ENCODE measurements around the gene CAP1.
A peak's percentile ranks its signal among the peaks of the same experiment; 100 is the strongest.
"Not testable (repeated sequence)": the region's sequence is repeated elsewhere in the genome, so short reads cannot be mapped to it uniquely, and the experiment has no call there.

Gene CAP1

GRCh38 chr1:40040511-40041465 lies at the start of gene CAP1:
TSS of gene CAP1 (plus strand) at chr1:40040729. CDS start at chr1:40059347, 18,618 bp downstream.
- Histone ChIP-seq H3K36me3 (ENCODE audit: insufficient read depth, low read length) (peaks cover 9% of the 10 kb centered on the region), H3K4me1 (ENCODE audit: insufficient read depth, low read length) (peaks cover 9% of the 10 kb centered on the region; the same call in 1 of the 2 replicates), H3K9me3 (ENCODE audit: control insufficient read depth, insufficient read depth, low read length) (no peaks in the 10 kb centered on the region), H3K9ac (ENCODE audit: low read depth, low read length) (peak within 1 kb of the TSS; percentile 89)

DNA sequence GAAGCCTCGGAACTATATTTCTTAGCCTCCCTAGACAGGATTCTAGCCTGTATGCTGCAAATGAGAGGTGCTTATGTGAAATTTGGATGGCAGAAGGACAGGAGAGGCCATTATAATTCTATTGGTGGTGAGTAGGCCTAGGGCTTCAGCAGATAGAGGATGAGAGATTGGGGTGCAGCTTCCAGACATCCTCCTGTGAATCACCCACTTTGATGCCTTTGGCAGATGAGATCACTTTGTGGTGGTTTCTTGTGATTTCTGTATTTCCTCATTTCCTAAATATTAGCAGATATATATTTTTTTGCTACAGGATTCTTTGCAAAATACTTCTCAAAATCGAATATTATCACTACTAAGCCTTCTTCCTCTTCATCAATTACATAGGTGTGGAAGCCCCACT lies 48.3 kb upstream of the CAP1 start:
- H3K9me3 ChIP-seq (ENCODE audit: control insufficient read depth, insufficient read depth, low read length), result no peaks in the 10 kb centered on the region
- H3K36me3 ChIP-seq (ENCODE audit: insufficient read depth, low read length), result no peaks in the 10 kb centered on the region
- H3K4me1 ChIP-seq (ENCODE audit: insufficient read depth, low read length), result peaks cover 5% of the 10 kb centered on the region; the same call in 1 of the 2 replicates
- H3K9ac ChIP-seq (ENCODE audit: low read depth, low read length), result no peak overlapping the region

DNA sequence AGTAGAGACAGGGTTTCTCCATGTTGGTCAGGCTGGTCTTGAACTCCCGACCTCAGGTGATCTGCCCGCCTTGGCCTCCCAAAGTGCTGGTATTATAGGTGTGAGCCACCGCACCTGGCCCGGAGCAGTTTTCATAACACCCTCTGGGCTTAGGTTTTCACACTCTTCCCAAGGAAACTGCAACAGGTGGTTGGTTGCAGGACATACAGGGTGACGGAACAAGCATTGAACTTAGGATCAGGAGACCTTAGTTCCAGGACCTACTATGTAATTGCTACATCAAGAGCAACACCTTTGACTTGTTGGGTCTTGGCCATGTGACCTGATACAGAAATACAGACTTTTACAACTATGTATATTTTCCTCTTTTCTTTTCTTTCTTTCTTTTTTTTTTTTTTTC lies 47.6 kb upstream of the CAP1 start:
- Histone ChIP-seq H3K4me1 (ENCODE audit: insufficient read depth, low read length) (peaks cover 5% of the 10 kb centered on the region; the same call in 1 of the 2 replicates), H3K9ac (ENCODE audit: low read depth, low read length) (no peak overlapping the region), H3K9me3 (ENCODE audit: control insufficient read depth, insufficient read depth, low read length) (no peaks in the 10 kb centered on the region; the same call in 1 of the 2 replicates), H3K36me3 (ENCODE audit: insufficient read depth, low read length) (no peaks in the 10 kb centered on the region)

DNA sequence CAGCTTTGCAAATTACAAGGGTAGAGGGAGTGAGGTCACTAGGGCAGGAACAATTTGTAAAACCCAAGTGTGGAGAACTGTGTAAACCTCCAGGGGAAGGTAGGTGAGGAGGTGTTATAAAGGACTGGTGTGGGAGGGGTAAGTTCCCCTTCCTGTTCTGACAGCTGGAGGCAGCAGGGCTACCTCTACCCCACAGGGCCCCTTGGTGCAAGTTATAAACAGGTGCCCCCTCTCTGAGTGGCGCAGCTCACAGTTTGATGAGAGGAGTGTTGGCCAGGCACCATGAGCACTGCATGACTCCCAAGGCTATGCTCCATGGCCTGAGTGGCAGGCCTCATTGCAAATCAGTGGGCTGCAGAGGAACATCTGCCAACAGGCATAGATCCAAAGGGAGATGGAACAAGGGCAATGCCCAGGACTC lies 44.5 kb upstream of the CAP1 start:
- Histone ChIP-seq H3K4me1 (ENCODE audit: insufficient read depth, low read length) (no peaks in the 10 kb centered on the region), H3K36me3 (ENCODE audit: insufficient read depth, low read length) (no peaks in the 10 kb centered on the region), H3K9me3 (ENCODE audit: control insufficient read depth, insufficient read depth, low read length) (no peaks in the 10 kb centered on the region; the same call in 1 of the 2 replicates), H3K9ac (ENCODE audit: low read depth, low read length) (no peak overlapping the region)

- H3K36me3 ChIP-seq (ENCODE audit: insufficient read depth, low read length), result no peaks in the 10 kb centered on the region
- H3K9ac ChIP-seq (ENCODE audit: low read depth, low read length), result no peak overlapping the region
- H3K4me1 ChIP-seq (ENCODE audit: insufficient read depth, low read length), result no peaks in the 10 kb centered on the region
- H3K9me3 ChIP-seq (ENCODE audit: control insufficient read depth, insufficient read depth, low read length), result no peaks in the 10 kb centered on the region; the same call in 1 of the 2 replicates
Measured at GRCh38 chr1:39996396-39997004, 44.0 kb upstream of the CAP1 start.

- Histone ChIP-seq H3K9ac (ENCODE audit: low read depth, low read length) (no peak overlapping the region), H3K36me3 (ENCODE audit: insufficient read depth, low read length) (no peaks in the 10 kb centered on the region), H3K9me3 (ENCODE audit: control insufficient read depth, insufficient read depth, low read length) (no peaks in the 10 kb centered on the region; the same call in 1 of the 2 replicates), H3K4me1 (ENCODE audit: insufficient read depth, low read length) (no peaks in the 10 kb centered on the region)
Measured at GRCh38 chr1:40001456-40001855, 39.1 kb upstream of the CAP1 start.

- no peak overlapping the region for H3K9ac ChIP-seq (ENCODE audit: low read depth, low read length)
- H3K9me3 ChIP-seq (ENCODE audit: control insufficient read depth, insufficient read depth, low read length), result no peaks in the 10 kb centered on the region
- H3K36me3 ChIP-seq (ENCODE audit: insufficient read depth, low read length), result no peaks in the 10 kb centered on the region
- H3K4me1 ChIP-seq (ENCODE audit: insufficient read depth, low read length), result no peaks in the 10 kb centered on the region
Measured at GRCh38 chr1:40003156-40004093, 37.1 kb upstream of the CAP1 start.

DNA sequence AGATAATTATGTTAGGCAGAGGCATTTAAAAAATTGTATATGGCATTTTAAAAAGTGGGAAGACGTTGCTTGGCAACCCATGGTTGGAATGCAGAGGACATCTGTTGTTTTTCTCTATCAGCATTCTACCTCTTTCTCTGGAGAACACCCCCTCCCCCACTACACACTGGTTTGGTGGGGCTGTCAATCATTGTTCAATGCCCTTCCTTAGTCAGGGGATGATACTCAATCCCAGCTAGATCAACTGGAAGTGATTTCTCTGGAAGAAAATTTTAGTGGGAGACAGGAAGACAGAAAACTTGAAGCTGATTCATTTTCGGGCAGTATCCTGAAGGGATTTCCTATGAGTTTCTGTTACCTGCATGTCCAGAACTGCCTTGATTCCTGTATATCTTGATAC lies 35.7 kb upstream of the CAP1 start:
- H3K9ac ChIP-seq (ENCODE audit: low read depth, low read length), result no peak overlapping the region
- H3K4me1 ChIP-seq (ENCODE audit: insufficient read depth, low read length), result no peaks in the 10 kb centered on the region
- no peaks in the 10 kb centered on the region for H3K36me3 ChIP-seq (ENCODE audit: insufficient read depth, low read length)
- H3K9me3 ChIP-seq (ENCODE audit: control insufficient read depth, insufficient read depth, low read length), result no peaks in the 10 kb centered on the region

DNA sequence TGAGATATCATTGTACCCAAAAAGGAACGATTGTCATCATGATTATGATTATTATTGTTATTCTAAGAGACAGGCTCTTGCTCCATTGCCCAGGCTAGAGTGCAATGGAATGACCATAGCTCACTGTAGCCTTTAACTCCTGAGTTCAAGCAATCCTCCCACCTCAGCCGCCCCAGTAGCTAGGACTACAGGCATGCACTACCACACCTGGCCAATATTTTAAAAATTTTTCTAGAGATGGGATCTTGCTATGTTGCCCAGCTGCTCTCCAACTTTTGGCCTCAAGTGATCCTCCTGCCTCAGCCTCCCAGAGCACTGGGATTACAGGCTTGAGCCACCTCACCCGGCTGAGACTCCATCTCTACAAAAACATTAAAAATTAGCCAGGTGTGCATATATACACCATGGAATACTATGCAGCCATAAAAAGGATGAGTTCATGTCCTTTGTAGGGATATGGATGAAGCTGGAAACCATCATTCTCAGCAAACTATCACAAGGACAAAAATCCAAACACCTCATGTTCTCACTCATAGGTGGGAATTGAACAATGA lies 33.0 kb upstream of the CAP1 start:
- not testable (repeated sequence) for H3K9me3 ChIP-seq (ENCODE audit: control insufficient read depth, insufficient read depth, low read length); H3K36me3 ChIP-seq (ENCODE audit: insufficient read depth, low read length); H3K4me1 ChIP-seq (ENCODE audit: insufficient read depth, low read length); H3K9ac ChIP-seq (ENCODE audit: low read depth, low read length)

GRCh38 chr1:40011198-40011597 lies 29.3 kb upstream of the CAP1 start:
- Histone ChIP-seq H3K9me3 (ENCODE audit: control insufficient read depth, insufficient read depth, low read length) (no peaks in the 10 kb centered on the region), H3K4me1 (ENCODE audit: insufficient read depth, low read length) (peaks cover 8% of the 10 kb centered on the region; the same call in 1 of the 2 replicates), H3K36me3 (ENCODE audit: insufficient read depth, low read length) (no peaks in the 10 kb centered on the region), H3K9ac (ENCODE audit: low read depth, low read length) (no peak overlapping the region)

DNA sequence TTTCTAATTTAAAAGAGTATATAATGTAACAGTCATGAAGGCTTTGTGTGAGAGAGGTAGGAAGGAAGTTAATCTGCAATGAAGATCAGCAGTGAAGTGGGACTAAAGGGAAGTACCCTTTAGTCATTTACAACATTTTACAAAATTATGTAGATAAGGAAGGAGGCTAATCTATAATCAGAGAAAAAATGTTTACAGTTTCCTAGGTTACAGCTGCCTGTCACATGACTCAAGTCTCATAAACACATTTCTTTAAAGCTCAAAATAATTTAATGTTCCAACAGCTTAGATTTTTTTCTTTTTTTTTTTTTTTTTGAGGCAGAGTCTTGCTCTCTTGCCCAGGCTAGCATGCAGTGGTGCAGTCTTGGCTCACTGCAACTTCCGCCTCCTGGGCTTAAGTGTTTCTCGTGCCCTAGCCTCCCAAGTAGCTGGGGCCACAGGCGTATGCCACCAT lies 26.2 kb upstream of the CAP1 start:
- Histone ChIP-seq H3K36me3 (ENCODE audit: insufficient read depth, low read length) (no peaks in the 10 kb centered on the region), H3K4me1 (ENCODE audit: insufficient read depth, low read length) (peaks cover 8% of the 10 kb centered on the region; the same call in 1 of the 2 replicates), H3K9ac (ENCODE audit: low read depth, low read length) (no peak overlapping the region), H3K9me3 (ENCODE audit: control insufficient read depth, insufficient read depth, low read length) (peaks cover 2% of the 10 kb centered on the region; the same call in 1 of the 2 replicates)

DNA sequence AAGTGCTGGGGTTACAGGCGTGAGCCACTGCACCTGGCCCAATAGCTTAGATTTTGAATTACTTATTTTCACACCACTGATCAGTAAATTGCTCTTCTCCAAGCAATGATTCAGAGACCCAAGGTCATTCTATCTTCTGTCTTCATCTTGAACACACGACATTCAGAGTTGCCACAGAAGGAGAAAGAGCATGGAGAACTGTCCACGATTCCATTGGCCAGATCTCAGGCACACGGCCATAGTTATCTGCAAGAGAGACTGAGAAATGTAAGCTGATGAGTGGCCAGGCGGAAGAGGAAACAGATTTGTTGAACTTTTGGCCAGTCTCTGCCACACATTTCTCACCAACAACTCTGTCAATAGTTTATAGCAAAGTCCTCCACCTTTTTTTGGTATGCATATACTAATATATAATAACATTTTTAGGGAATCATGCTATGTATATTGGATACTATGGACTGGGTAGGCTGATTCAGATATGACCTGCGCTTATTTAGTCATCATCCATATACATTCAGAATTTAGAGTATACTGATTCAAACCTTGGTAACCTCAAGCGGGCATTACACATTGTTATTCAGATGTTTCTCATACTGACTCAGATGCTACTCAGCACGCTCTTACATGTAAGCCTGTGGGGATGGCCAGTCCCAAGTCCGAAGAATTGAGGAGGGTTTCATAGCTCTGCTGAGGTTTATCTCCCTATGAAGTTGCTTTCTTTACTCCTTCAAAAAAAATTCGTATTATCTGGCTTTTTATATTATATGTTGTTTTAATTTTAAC lies 25.5 kb upstream of the CAP1 start:
- peaks cover 8% of the 10 kb centered on the region; the same call in 1 of the 2 replicates for H3K4me1 ChIP-seq (ENCODE audit: insufficient read depth, low read length)
- H3K36me3 ChIP-seq (ENCODE audit: insufficient read depth, low read length), result no peaks in the 10 kb centered on the region
- H3K9me3 ChIP-seq (ENCODE audit: control insufficient read depth, insufficient read depth, low read length), result peaks cover 2% of the 10 kb centered on the region; the same call in 1 of the 2 replicates

GRCh38 chr1:40017951-40018575 lies 22.5 kb upstream of the CAP1 start:
- H3K36me3 ChIP-seq (ENCODE audit: insufficient read depth, low read length), result no peaks in the 10 kb centered on the region
- H3K9me3 ChIP-seq (ENCODE audit: control insufficient read depth, insufficient read depth, low read length), result peaks cover 2% of the 10 kb centered on the region; the same call in 1 of the 2 replicates
- H3K9ac ChIP-seq (ENCODE audit: low read depth, low read length), result no peak overlapping the region
- H3K4me1 ChIP-seq (ENCODE audit: insufficient read depth, low read length), result peaks cover 8% of the 10 kb centered on the region; the same call in 1 of the 2 replicates

More for the DNA sequence above, 25.5 kb upstream of the CAP1 start:
- no peak overlapping the region for H3K9ac ChIP-seq (ENCODE audit: low read depth, low read length)
